SU-DHL-6 (cell line): ENCODE results near the gene SLC26A2.
"Not testable (repeated sequence)": the region's sequence is repeated elsewhere in the genome, so short reads cannot be mapped to it uniquely, and the experiment has no call there.

Experiments
- H2AFZ ChIP-seq: fragments of 200-600 bp; sonication (generic); 2 replicates; pipeline ENCODE4 v1.6.1; 2014; ENCODE audit warnings: low read depth, mild to moderate bottlenecking, moderate library complexity, mixed read lengths, antibody characterized with exemption, low read length; ENCODE audit not compliant: severe bottlenecking
- H3F3A ChIP-seq: fragments of 200-600 bp; shearing (Covaris generic); 2 replicates; pipeline ENCODE4 v1.6.0; 2016; ENCODE audit warnings: antibody characterized with exemption, mild to moderate bottlenecking; ENCODE audit not compliant: insufficient read depth
- H3K27ac ChIP-seq: fragments of 200-600 bp; sonication (generic); 2 replicates; pipeline ENCODE4 v1.5.1; 2016; ENCODE audit warnings: low read depth, mild to moderate bottlenecking, low read length, moderate library complexity, mixed read lengths
- H3K27me3 ChIP-seq: fragments of 200-600 bp; sonication (generic), shearing (Covaris generic); 2 replicates; pipeline ENCODE4 v1.6.0; 2014; ENCODE audit warnings: mild to moderate bottlenecking, low read length
- H3K36me3 ChIP-seq: fragments of 200-600 bp; sonication (generic); 2 replicates; pipeline ENCODE4 v1.6.1; 2014; ENCODE audit warnings: mild to moderate bottlenecking, low read length, mixed read lengths
- H3K4me2 ChIP-seq: fragments of 300-600, 200-600 bp; shearing (Covaris generic), sonication (generic); 2 replicates; pipeline ENCODE4 v1.6.0; 2014; ENCODE audit warnings: low read length, low read depth, mild to moderate bottlenecking; ENCODE audit not compliant: poor library complexity, severe bottlenecking
- H3K4me3 ChIP-seq: fragments of 200-600 bp; sonication (generic); 2 replicates; pipeline ENCODE4 v1.5.1; 2014; ENCODE audit warnings: antibody characterized with exemption, low read length, mild to moderate bottlenecking, mixed read lengths; ENCODE audit not compliant: insufficient read depth, poor library complexity, severe bottlenecking
- H3K79me2 ChIP-seq: fragments of 200-600 bp; sonication (generic); 2 replicates; pipeline ENCODE4 v1.6.1; 2014; ENCODE audit warnings: mild to moderate bottlenecking, low read length, moderate library complexity; ENCODE audit not compliant: insufficient read depth
- H3K9ac ChIP-seq: fragments of 200-600 bp; sonication (generic); 2 replicates; pipeline ENCODE4 v1.7.0; 2014; ENCODE audit warnings: mild to moderate bottlenecking, low read length
- H3K9me2 ChIP-seq: fragments of 200-600 bp; sonication (generic); replicated peaks from 2 replicates; pipeline ENCODE4 v1.6.1; 2014; ENCODE audit warnings: low read length; ENCODE audit not compliant: insufficient read depth
- H3K9me3 ChIP-seq: fragments of 200-600 bp; sonication (generic); 2 replicates; pipeline ENCODE4 v1.6.1; 2014; ENCODE audit warnings: low read length, mixed read lengths; ENCODE audit not compliant: insufficient read depth
- H4K20me1 ChIP-seq: fragments of 200-600 bp; sonication (generic); 2 replicates; pipeline ENCODE4 v1.6.1; 2014; ENCODE audit warnings: low read depth, mild to moderate bottlenecking, antibody characterized with exemption, low read length, moderate library complexity, mixed read lengths
- EZH2phosphoT487 ChIP-seq: fragments of 200-600 bp; sonication (generic), shearing (Covaris generic); conservative IDR thresholded peaks from 2 replicates; pipeline ENCODE4 v1.6.1; 2018; ENCODE audit warnings: mild to moderate bottlenecking, antibody characterized with exemption, low read length, moderate library complexity, mixed read lengths
- TF ChIP-seq, protein P1 (sequence below): fragments of 200-600 bp; sonication (generic); IDR thresholded peaks from one replicate; pipeline ENCODE4 v1.5.1; 2017; ENCODE audit warnings: antibody characterized with exemption, mild to moderate bottlenecking, low read length, moderate library complexity; ENCODE audit not compliant: insufficient read depth, poor library complexity, severe bottlenecking

SLC26A2 gene

DNA sequence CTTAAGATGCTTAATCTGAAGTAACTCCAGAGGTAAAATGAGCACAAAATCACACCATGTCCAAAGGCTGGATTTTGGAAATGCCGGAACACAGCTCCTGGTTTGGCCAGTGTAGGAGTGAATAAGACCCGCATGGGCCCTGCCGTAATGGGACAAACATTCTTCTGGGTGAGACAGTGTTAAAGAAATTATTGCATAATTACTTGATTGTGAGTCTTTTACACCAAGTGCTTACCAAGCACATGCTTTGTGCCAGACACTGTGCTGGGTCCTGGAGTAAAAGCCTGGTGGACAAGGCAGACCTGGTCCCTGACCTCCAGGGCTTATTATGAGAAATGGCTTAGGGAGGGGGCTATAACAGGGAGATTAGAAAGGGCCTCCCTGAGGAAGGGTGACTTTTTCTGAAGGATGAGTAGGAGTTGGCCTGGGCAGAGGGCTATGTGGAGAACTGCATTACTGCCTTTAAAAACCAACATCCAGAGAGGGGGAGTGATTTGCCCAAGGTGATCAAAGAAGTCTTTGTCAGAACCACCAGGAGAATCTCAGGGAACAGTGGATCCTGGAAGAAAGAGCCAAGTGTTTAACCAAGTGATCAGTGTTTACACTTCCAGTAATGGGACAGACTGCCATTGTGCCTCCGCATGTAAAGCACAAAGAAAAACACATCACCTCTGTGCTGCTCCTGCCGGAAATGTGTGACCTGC lies 19.5 kb upstream of the SLC26A2 start:
- H3F3A ChIP-seq, result no peaks in the 10 kb centered on the region
- H3K79me2 ChIP-seq, result no peaks in the 10 kb centered on the region
- H3K9me3 ChIP-seq, result no peaks in the 10 kb centered on the region
- H4K20me1 ChIP-seq, result no peaks in the 10 kb centered on the region
- H3K27ac ChIP-seq, result no peak overlapping the region
- no peak overlapping the region for H3K4me3 ChIP-seq
- no peaks in the 10 kb centered on the region for H3K27me3 ChIP-seq
- no peaks in the 10 kb centered on the region for H3K9me2 ChIP-seq
- no peaks in the 10 kb centered on the region for H3K36me3 ChIP-seq
- TF ChIP-seq EZH2phosphoT487, result no peak
- TF ChIP-seq, protein P1, sequence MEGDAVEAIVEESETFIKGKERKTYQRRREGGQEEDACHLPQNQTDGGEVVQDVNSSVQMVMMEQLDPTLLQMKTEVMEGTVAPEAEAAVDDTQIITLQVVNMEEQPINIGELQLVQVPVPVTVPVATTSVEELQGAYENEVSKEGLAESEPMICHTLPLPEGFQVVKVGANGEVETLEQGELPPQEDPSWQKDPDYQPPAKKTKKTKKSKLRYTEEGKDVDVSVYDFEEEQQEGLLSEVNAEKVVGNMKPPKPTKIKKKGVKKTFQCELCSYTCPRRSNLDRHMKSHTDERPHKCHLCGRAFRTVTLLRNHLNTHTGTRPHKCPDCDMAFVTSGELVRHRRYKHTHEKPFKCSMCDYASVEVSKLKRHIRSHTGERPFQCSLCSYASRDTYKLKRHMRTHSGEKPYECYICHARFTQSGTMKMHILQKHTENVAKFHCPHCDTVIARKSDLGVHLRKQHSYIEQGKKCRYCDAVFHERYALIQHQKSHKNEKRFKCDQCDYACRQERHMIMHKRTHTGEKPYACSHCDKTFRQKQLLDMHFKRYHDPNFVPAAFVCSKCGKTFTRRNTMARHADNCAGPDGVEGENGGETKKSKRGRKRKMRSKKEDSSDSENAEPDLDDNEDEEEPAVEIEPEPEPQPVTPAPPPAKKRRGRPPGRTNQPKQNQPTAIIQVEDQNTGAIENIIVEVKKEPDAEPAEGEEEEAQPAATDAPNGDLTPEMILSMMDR, result no peak
- H3K4me2 ChIP-seq, result no peak overlapping the region
- H2AFZ ChIP-seq, result no peak overlapping the region
- H3K9ac ChIP-seq, result no peak overlapping the region

DNA sequence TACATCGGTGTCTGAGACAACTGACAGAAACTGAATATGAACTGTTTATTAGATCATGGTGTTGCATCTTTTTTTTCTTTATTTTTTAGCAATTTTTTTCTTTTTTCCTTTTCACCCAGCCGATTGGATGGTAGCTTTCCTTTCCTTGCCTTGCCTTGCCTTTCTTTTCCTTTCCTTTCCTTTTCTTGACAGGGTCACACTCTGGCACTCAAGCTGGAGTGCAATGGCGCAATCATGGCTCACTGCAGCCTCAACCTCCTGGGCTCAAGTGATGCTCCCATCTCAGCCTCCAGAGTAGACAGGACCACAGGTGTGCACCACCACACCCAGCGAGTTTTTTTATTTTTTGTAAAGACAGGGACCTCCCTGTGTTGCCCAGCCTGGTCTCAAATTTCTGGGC lies 18.8 kb upstream of the SLC26A2 start:
- TF ChIP-seq, protein P1, result no peak
- no peaks in the 10 kb centered on the region for H3K27me3 ChIP-seq

DNA sequence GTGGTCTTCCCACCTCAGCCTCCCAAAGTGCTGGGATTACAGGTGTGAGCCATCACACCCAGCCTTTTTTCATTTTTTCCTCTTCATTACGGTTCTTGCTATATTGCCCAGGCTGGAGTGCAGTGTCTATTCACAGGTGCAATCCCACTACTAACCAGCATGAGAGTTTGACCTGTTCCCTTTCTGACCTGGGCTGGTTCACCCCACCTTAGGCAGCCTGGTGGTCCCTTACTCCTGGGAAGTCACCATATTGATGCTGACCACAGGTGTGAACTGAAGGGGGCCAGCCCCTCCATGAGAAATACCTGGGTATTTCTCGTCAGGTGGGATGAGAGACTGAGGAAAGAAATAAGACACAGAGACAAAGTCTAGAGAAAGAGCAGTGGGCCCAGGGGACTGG lies 18.4 kb upstream of the SLC26A2 start:
- H3K9me2 ChIP-seq, result no peaks in the 10 kb centered on the region
- H2AFZ ChIP-seq, result no peak overlapping the region
- H3F3A ChIP-seq, result no peaks in the 10 kb centered on the region
- no peak overlapping the region for H3K9ac ChIP-seq
- H4K20me1 ChIP-seq, result no peaks in the 10 kb centered on the region
- no peaks in the 10 kb centered on the region for H3K79me2 ChIP-seq
- TF ChIP-seq EZH2phosphoT487, result no peak
- TF ChIP-seq, protein P1, result no peak
- H3K4me3 ChIP-seq, result no peak overlapping the region
- no peak overlapping the region for H3K27ac ChIP-seq
- H3K4me2 ChIP-seq, result no peak overlapping the region
- no peaks in the 10 kb centered on the region for H3K36me3 ChIP-seq
- no peaks in the 10 kb centered on the region for H3K27me3 ChIP-seq
- no peaks in the 10 kb centered on the region for H3K9me3 ChIP-seq

More for the DNA sequence above, 18.8 kb upstream of the SLC26A2 start:
- Histone ChIP-seq H3K4me3 (no peak overlapping the region), H3K9ac (no peak overlapping the region), H3K9me3 (no peaks in the 10 kb centered on the region), H2AFZ (no peak overlapping the region), H3K4me2 (no peak overlapping the region), H3K36me3 (no peaks in the 10 kb centered on the region), H3F3A (no peaks in the 10 kb centered on the region), H4K20me1 (no peaks in the 10 kb centered on the region), H3K27ac (no peak overlapping the region), H3K9me2 (no peaks in the 10 kb centered on the region), H3K79me2 (no peaks in the 10 kb centered on the region)

DNA sequence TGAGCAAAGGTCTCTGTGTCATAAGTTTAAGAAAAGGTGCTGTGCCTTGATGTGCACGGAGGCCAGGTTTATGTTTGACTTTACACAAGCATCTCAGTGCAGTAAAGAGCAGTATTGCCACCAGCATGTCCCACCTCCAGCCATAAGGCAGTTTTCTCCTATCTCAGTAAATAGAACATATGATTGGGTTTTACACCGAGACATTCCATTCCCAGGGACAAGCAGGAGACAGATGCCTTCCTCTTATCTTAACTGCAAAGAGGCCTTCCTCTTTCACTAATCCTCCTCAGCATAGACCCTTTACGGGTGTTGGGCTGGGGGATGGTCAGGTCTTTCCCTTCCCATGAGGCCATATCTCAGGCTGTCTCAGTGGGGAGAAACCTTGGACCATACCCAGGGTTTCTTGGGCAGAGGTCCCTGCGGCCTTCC lies 17.8 kb upstream of the SLC26A2 start:
- not testable (repeated sequence) for H3K27ac ChIP-seq, H2AFZ ChIP-seq, H3K9ac ChIP-seq, H3F3A ChIP-seq, H3K9me2 ChIP-seq, H4K20me1 ChIP-seq, H3K27me3 ChIP-seq, H3K36me3 ChIP-seq, H3K4me2 ChIP-seq, H3K9me3 ChIP-seq, H3K4me3 ChIP-seq, H3K79me2 ChIP-seq

DNA sequence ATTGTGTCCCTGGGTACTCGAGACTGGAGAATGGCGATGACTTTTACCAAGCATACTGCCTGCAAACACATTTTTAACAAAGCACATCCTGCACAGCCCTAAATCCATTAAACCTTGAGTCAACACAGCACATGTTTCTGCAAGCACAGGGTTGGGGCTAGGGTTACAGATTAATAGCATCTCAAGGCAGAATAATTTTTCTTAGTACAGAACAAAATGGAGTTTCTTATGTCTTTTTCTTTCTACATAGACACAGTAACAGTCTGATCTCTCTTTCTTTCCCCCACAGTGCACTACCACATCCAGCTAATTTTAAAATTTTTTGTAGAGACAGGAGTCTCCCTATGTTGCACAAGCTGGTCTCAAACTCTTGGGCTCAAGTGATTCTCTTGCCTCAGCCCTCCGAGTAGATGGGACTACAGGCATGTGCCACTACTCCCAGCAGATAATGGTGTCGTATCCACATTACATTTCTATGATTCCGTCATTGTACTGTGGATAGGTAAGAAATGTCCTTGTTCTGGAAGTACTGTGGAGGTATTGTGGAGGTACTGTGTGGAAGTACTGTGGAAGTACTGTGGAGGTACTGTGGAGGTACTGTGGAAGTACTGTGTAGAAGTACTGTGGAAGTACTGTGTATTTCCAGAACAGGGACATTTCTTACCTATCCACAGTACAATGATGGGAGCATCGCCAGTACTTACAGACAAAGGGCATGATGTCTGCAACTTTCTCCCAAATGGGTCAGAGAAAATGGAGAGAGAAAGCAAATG lies 17.2 kb upstream of the SLC26A2 start:
- not testable (repeated sequence) for H3K4me3 ChIP-seq, H3K27ac ChIP-seq, H3K9me3 ChIP-seq, H3K36me3 ChIP-seq, H3K79me2 ChIP-seq, H3K4me2 ChIP-seq, H4K20me1 ChIP-seq, H3K27me3 ChIP-seq, H2AFZ ChIP-seq, H3K9me2 ChIP-seq, H3F3A ChIP-seq, H3K9ac ChIP-seq
